ENCODE measurements around the gene COX6B1.
"Not testable (repeated sequence)": the region's sequence is repeated elsewhere in the genome, so short reads cannot be mapped to it uniquely, and the experiment has no call there.

Gene COX6B1

GRCh38 chr19:35650581-35650980 lies 2.5 kb downstream of the COX6B1 start:
- no peaks in the 10 kb centered on the region for H3K27me3 ChIP-seq (replicated peaks; ENCODE audit: control insufficient read depth, insufficient read depth, low read length)
- H3K4me3 ChIP-seq (ENCODE audit: low read length): no peak overlapping the region
- peaks cover 5% of the 10 kb centered on the region for H3K4me1 ChIP-seq (ENCODE audit: control insufficient read depth, insufficient read depth, low read length)
- no peaks in the 10 kb centered on the region for H3K9me3 ChIP-seq (ENCODE audit: control insufficient read depth, low read length)
- H3K36me3 ChIP-seq (ENCODE audit: control insufficient read depth, insufficient read depth, low read length, severe bottlenecking): peaks cover 39% of the 10 kb centered on the region
- DNase-seq (ENCODE audit: low read depth): no peak
- H3K9ac ChIP-seq (ENCODE audit: low read length): no peak overlapping the region

- not testable (repeated sequence) for H3K9ac ChIP-seq (ENCODE audit: low read length); H3K4me3 ChIP-seq (ENCODE audit: low read length); H3K9me3 ChIP-seq (ENCODE audit: control insufficient read depth, low read length); H3K4me1 ChIP-seq (ENCODE audit: control insufficient read depth, insufficient read depth, low read length); DNase-seq (ENCODE audit: low read depth); H3K27me3 ChIP-seq (replicated peaks; ENCODE audit: control insufficient read depth, insufficient read depth, low read length)
- peaks cover 79% of the 10 kb centered on the region for H3K36me3 ChIP-seq (ENCODE audit: control insufficient read depth, insufficient read depth, low read length, severe bottlenecking)
Observed at GRCh38 chr19:35654828-35655227, 6.7 kb downstream of the COX6B1 start.

GRCh38 chr19:35655600-35655999 lies 7.5 kb downstream of the COX6B1 start:
- Histone ChIP-seq H3K4me3 (ENCODE audit: low read length) (no peak overlapping the region), H3K4me1 (ENCODE audit: control insufficient read depth, insufficient read depth, low read length) (no peaks in the 10 kb centered on the region), H3K27me3 (replicated peaks; ENCODE audit: control insufficient read depth, insufficient read depth, low read length) (no peaks in the 10 kb centered on the region), H3K9me3 (ENCODE audit: control insufficient read depth, low read length) (no peaks in the 10 kb centered on the region), H3K36me3 (ENCODE audit: control insufficient read depth, insufficient read depth, low read length, severe bottlenecking) (peaks cover 82% of the 10 kb centered on the region), H3K9ac (ENCODE audit: low read length) (no peak overlapping the region)
- no peak for DNase-seq (ENCODE audit: low read depth)

- H3K4me1 ChIP-seq (ENCODE audit: control insufficient read depth, insufficient read depth, low read length): peaks cover 7% of the 10 kb centered on the region
- peaks cover 71% of the 10 kb centered on the region for H3K36me3 ChIP-seq (ENCODE audit: control insufficient read depth, insufficient read depth, low read length, severe bottlenecking)
- no peaks in the 10 kb centered on the region for H3K27me3 ChIP-seq (replicated peaks; ENCODE audit: control insufficient read depth, insufficient read depth, low read length)
- no peak overlapping the region for H3K4me3 ChIP-seq (ENCODE audit: low read length)
- DNase-seq (ENCODE audit: low read depth): no peak
- H3K9ac ChIP-seq (ENCODE audit: low read length): no peak overlapping the region
- no peaks in the 10 kb centered on the region for H3K9me3 ChIP-seq (ENCODE audit: control insufficient read depth, low read length)
Observed at GRCh38 chr19:35656700-35657099, 8.6 kb downstream of the COX6B1 start.

GRCh38 chr19:35657904-35658700 lies 10.0 kb downstream of the COX6B1 start:
- peaks cover 7% of the 10 kb centered on the region for H3K4me1 ChIP-seq (ENCODE audit: control insufficient read depth, insufficient read depth, low read length)
- no peaks in the 10 kb centered on the region for H3K27me3 ChIP-seq (replicated peaks; ENCODE audit: control insufficient read depth, insufficient read depth, low read length)
- DNase-seq (ENCODE audit: low read depth): no peak
- H3K9ac ChIP-seq (ENCODE audit: low read length): no peak overlapping the region
- H3K4me3 ChIP-seq (ENCODE audit: low read length): no peak overlapping the region
- peaks cover 62% of the 10 kb centered on the region for H3K36me3 ChIP-seq (ENCODE audit: control insufficient read depth, insufficient read depth, low read length, severe bottlenecking)
- H3K9me3 ChIP-seq (ENCODE audit: control insufficient read depth, low read length): no peaks in the 10 kb centered on the region

GRCh38 chr19:35661995-35662340 lies 13.8 kb downstream of the COX6B1 start:
- H3K4me1 ChIP-seq (ENCODE audit: control insufficient read depth, insufficient read depth, low read length): peaks cover 11% of the 10 kb centered on the region
- peaks cover 35% of the 10 kb centered on the region for H3K36me3 ChIP-seq (ENCODE audit: control insufficient read depth, insufficient read depth, low read length, severe bottlenecking)
- H3K9ac ChIP-seq (ENCODE audit: low read length): no peak overlapping the region
- no peaks in the 10 kb centered on the region for H3K9me3 ChIP-seq (ENCODE audit: control insufficient read depth, low read length)
- DNase-seq (ENCODE audit: low read depth): no peak
- no peaks in the 10 kb centered on the region for H3K27me3 ChIP-seq (replicated peaks; ENCODE audit: control insufficient read depth, insufficient read depth, low read length)
- H3K4me3 ChIP-seq (ENCODE audit: low read length): no peak overlapping the region

- Histone ChIP-seq H3K9ac (ENCODE audit: low read length) (no peak overlapping the region), H3K36me3 (ENCODE audit: control insufficient read depth, insufficient read depth, low read length, severe bottlenecking) (peaks cover 16% of the 10 kb centered on the region), H3K27me3 (replicated peaks; ENCODE audit: control insufficient read depth, insufficient read depth, low read length) (peaks cover 4% of the 10 kb centered on the region), H3K4me1 (ENCODE audit: control insufficient read depth, insufficient read depth, low read length) (peaks cover 11% of the 10 kb centered on the region), H3K9me3 (ENCODE audit: control insufficient read depth, low read length) (no peaks in the 10 kb centered on the region), H3K4me3 (ENCODE audit: low read length) (no peak overlapping the region)
- no peak for DNase-seq (ENCODE audit: low read depth)
Observed at GRCh38 chr19:35663981-35664380, 15.9 kb downstream of the COX6B1 start.

- Histone ChIP-seq H3K9ac (ENCODE audit: low read length) (no peak overlapping the region), H3K9me3 (ENCODE audit: control insufficient read depth, low read length) (no peaks in the 10 kb centered on the region), H3K4me1 (ENCODE audit: control insufficient read depth, insufficient read depth, low read length) (peaks cover 11% of the 10 kb centered on the region), H3K27me3 (replicated peaks; ENCODE audit: control insufficient read depth, insufficient read depth, low read length) (peaks cover 8% of the 10 kb centered on the region), H3K4me3 (ENCODE audit: low read length) (no peak overlapping the region), H3K36me3 (ENCODE audit: control insufficient read depth, insufficient read depth, low read length, severe bottlenecking) (peaks cover 5% of the 10 kb centered on the region)
- DNase-seq (ENCODE audit: low read depth): no peak
Observed at GRCh38 chr19:35665157-35665556, 17.0 kb downstream of the COX6B1 start.

GRCh38 chr19:35665604-35666003 lies 17.5 kb downstream of the COX6B1 start:
- no peaks in the 10 kb centered on the region for H3K9me3 ChIP-seq (ENCODE audit: control insufficient read depth, low read length)
- no peak overlapping the region for H3K4me3 ChIP-seq (ENCODE audit: low read length)
- DNase-seq (ENCODE audit: low read depth): no peak
- H3K27me3 ChIP-seq (replicated peaks; ENCODE audit: control insufficient read depth, insufficient read depth, low read length): peaks cover 8% of the 10 kb centered on the region
- H3K9ac ChIP-seq (ENCODE audit: low read length): no peak overlapping the region
- peaks cover 11% of the 10 kb centered on the region for H3K4me1 ChIP-seq (ENCODE audit: control insufficient read depth, insufficient read depth, low read length)
- H3K36me3 ChIP-seq (ENCODE audit: control insufficient read depth, insufficient read depth, low read length, severe bottlenecking): peaks cover 5% of the 10 kb centered on the region

GRCh38 chr19:35666251-35666913 lies 18.3 kb downstream of the COX6B1 start, which contains the start of gene UPK1A:
TSS of gene UPK1A (plus strand) at chr19:35666517. CDS start at chr19:35666813, 296 bp downstream.
- Histone ChIP-seq H3K4me1 (ENCODE audit: control insufficient read depth, insufficient read depth, low read length) (peaks cover 6% of the 10 kb centered on the region), H3K9me3 (ENCODE audit: control insufficient read depth, low read length) (no peaks in the 10 kb centered on the region), H3K9ac (ENCODE audit: low read length) (no peak within 1 kb of the TSS), H3K36me3 (ENCODE audit: control insufficient read depth, insufficient read depth, low read length, severe bottlenecking) (peaks cover 5% of the 10 kb centered on the region), H3K27me3 (replicated peaks; ENCODE audit: control insufficient read depth, insufficient read depth, low read length) (peaks cover 8% of the 10 kb centered on the region), H3K4me3 (ENCODE audit: low read length) (no peak within 1 kb of the TSS)
- no peak for DNase-seq (ENCODE audit: low read depth)

- DNase-seq (ENCODE audit: low read depth): no peak
- Histone ChIP-seq H3K9ac (ENCODE audit: low read length) (no peak overlapping the region), H3K9me3 (ENCODE audit: control insufficient read depth, low read length) (no peaks in the 10 kb centered on the region), H3K36me3 (ENCODE audit: control insufficient read depth, insufficient read depth, low read length, severe bottlenecking) (no peaks in the 10 kb centered on the region), H3K27me3 (replicated peaks; ENCODE audit: control insufficient read depth, insufficient read depth, low read length) (peaks cover 8% of the 10 kb centered on the region), H3K4me1 (ENCODE audit: control insufficient read depth, insufficient read depth, low read length) (peaks cover 5% of the 10 kb centered on the region), H3K4me3 (ENCODE audit: low read length) (no peak overlapping the region)
Observed at GRCh38 chr19:35669566-35669965, 21.4 kb downstream of the COX6B1 start.
